GM12864 (cell line): Measurements from ENCODE around the gene FBXW5.

Experiments
- DNase-seq: peaks from one replicate; pipeline ENCODE4 v3.0.0-alpha.2; 2011; ENCODE audit warnings: low read depth
- H3K4me3 ChIP-seq: 2 replicates; pipeline ENCODE4 v1.5.1; 2011; ENCODE audit warnings: mild to moderate bottlenecking, low read depth, low read length, control low read depth
- TF ChIP-seq, protein P1 (sequence below): IDR thresholded peaks from 2 replicates; pipeline ENCODE4 v1.5.1; 2011; ENCODE audit warnings: low read depth, mild to moderate bottlenecking, moderate library complexity, low read length, control low read depth, inconsistent platforms; ENCODE audit errors: missing control alignments

The FBXW5 gene

DNA sequence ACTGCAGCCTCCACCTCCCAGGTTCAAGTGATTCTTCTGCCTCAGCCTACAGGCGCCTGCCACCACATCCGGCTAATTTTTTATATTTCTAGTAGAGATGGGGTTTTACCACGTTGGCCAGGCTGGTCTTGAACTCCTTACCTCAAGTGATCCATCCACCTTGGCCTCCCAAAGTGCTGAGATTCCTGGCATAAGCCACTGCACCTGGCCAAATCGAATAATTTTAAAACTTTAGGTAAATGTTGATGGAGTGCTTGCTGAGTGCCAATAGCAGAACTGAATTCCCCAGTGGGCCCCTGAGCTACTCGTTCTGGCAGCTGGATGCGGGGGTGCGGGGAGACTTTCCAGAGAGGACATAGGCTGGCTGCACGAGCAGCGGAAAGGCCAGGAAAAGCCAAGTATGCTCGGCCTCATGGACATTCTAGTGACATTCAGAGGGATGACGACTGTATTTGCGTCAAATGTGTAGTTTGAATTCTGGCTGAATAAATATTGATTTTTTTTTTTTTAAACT is 41.4 kb downstream of the FBXW5 start:
- TF ChIP-seq, protein P1, sequence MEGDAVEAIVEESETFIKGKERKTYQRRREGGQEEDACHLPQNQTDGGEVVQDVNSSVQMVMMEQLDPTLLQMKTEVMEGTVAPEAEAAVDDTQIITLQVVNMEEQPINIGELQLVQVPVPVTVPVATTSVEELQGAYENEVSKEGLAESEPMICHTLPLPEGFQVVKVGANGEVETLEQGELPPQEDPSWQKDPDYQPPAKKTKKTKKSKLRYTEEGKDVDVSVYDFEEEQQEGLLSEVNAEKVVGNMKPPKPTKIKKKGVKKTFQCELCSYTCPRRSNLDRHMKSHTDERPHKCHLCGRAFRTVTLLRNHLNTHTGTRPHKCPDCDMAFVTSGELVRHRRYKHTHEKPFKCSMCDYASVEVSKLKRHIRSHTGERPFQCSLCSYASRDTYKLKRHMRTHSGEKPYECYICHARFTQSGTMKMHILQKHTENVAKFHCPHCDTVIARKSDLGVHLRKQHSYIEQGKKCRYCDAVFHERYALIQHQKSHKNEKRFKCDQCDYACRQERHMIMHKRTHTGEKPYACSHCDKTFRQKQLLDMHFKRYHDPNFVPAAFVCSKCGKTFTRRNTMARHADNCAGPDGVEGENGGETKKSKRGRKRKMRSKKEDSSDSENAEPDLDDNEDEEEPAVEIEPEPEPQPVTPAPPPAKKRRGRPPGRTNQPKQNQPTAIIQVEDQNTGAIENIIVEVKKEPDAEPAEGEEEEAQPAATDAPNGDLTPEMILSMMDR: no peak
- no peak overlapping the region for H3K4me3 ChIP-seq
- no peak for DNase-seq

DNA sequence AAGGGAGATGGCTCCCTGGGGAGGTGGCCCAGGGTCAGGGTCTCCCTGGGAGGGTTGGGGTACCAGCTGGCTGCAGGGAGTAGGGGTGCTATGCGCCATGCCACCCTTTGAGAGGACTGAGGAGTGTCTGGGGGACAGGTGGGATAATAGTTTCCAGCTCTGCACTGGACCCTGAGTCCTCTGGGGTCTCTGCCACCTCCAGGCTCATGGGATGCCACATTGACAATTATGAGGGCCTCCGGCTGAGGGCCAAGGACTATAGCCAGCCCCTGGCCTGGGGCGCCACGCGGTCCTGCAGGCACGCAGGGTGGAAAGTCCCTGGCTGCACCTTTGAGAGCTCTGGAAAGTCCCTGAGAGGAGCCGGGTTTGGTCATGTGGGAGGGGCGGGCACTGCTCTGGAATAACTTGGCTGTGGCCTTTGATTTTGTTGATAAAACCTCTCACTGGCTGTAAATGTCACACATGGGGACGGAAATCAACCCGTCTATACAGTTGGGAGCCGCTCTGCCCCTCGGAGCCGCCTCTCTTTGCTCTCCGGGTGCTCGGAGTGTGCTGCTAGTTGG is 42.2 kb downstream of the FBXW5 start:
- TF ChIP-seq, protein P1: no peak
- DNase-seq: peak; percentile 69
- peak overlapping the region; percentile 19 for H3K4me3 ChIP-seq

DNA sequence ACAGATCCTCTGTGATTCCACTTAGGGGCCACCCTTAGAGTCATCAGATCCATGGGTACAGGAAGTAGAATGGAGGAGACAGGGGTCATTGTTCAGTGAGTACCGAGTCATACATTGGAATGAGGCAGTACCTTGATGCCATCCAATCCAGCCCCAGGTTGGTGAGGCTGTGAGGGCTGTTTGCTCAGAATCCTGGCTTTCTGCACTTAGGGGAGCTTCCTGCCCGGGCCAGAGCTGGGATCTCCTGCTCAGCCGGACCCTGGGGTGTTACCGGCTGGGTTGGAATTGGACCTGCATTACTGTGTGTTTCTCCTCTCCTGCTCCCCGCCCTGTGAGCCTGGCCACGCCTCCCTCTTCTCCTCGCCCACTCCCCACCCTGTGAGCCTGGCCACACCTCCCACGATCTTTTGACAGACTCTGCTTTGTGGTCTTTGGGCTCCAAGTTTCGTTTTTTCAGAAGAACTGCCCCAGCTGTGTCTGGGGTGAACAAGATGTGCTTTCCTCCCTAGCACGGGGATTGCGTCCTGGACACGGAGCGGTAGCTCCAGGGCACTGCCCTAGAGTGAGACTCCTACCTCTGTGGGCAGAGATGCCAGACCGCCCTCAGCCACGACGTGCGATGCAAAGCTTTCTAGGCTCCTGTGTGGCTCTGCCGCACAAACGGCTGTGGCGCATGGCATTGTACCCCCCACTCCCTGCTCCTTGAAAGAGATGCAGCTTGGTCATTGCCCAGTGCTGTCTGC is 42.9 kb downstream of the FBXW5 start:
- DNase-seq: peak; percentile 79
- TF ChIP-seq, protein P1: no peak
- peak overlapping the region; percentile 19 for H3K4me3 ChIP-seq

DNA sequence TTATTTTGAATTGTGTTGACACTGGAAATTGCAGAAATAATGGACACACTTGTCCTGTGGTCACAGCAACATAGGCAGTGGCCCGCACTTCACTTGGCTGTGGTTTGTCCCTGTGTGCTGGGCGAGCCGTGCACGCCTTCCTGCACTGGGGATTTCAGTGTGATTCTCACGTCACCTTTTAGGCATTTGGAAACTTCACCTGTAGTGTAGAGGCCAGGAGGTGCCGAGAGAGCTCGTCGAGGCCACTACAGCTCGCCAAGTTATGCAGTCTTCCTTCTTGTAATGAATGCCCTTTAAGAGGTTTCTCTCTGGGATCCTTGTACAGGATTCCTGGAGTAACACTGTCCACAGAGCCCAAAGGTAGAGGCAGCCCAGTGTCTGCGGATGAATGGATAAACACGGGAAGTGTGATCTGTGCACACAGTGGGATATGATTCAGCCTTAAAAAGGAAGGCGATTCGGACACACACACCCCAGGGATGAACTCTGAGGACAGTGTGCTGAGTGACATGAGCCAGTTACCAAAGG is 43.5 kb downstream of the FBXW5 start:
- TF ChIP-seq, protein P1: no peak
- no peak overlapping the region for H3K4me3 ChIP-seq
- no peak for DNase-seq

DNA sequence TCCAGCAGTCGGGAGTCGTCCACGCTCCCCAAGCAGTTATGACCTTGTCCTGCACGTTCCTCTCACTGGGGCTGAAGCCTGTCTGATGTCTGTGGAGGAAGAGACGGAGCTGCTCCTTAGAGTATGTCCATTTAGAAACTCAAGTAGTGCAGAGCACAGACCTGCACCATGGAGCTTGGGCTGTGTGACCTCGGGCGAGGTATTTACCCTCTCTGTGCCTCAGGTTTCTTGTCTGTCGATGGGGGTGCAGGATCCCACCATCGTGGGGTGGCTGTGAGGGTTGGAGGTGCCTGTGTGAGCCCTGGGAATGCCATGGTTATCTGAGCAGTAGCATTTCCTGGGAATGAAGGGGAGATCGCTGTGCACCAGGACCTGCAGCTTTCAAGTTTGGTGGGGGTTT is 44.0 kb downstream of the FBXW5 start:
- DNase-seq: no peak
- no peak overlapping the region for H3K4me3 ChIP-seq
- TF ChIP-seq, protein P1: no peak

DNA sequence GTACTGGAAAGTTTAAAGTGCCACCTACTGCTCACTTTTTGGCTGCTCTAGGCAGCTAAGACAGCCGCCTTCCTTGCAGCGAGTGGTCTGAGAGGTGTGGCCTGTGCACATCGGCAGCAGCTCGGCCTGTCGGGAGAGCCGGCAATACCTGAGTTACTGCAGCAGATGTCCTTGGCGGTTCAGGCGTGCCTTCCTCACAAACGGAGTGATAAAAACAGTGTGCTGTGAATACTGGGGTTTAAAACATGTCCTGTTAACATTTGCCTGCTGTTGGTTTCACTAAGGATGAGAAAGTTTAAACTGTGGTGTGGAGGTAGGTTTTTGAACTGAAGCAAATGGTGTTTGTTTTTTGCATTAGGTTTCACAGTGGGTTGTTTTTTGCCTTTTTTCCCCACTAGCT is 45.3 kb downstream of the FBXW5 start:
- DNase-seq: peak; percentile 90
- TF ChIP-seq, protein P1: peak; percentile 17
- H3K4me3 ChIP-seq: no peak overlapping the region
